Mucosa of descending colon (tissue), 3 donors: Measurements from ENCODE around the gene TELO2. TPM values are rescaled to one million over a fixed set of nuclear protein-coding genes. Genes with fewer than 3 reads are reported as not detected.
A peak's percentile ranks its signal among the peaks of the same experiment; 100 is the strongest.

Source experiments
- ATAC-seq: fragments of 200-7000 bp; cut with Tn5 transposase; one replicate; pipeline ENCODE4 v1.9.1; 2020; ENCODE audit warnings: mild to moderate bottlenecking, moderate library complexity
- DNase-seq, 3 donors: peaks; one replicate each; pipeline ENCODE4 v3.0.0-alpha.2; 2020
- H3K36me3 ChIP-seq: fragments of 200-600 bp; one replicate; pipeline ENCODE4 v1.8.0; 2021; ENCODE audit warnings: low read depth, mild to moderate bottlenecking
- H3K4me1 ChIP-seq: fragments of 200-600 bp; one replicate; pipeline ENCODE4 v1.8.0; 2021; ENCODE audit warnings: low read depth, mild to moderate bottlenecking
- H3K4me3 ChIP-seq: fragments of 200-600 bp; one replicate; pipeline ENCODE4 v1.8.0; 2021; ENCODE audit warnings: mild to moderate bottlenecking
- H3K9me3 ChIP-seq: fragments of 200-600 bp; one replicate; pipeline ENCODE4 v1.8.0; 2021; ENCODE audit warnings: mild to moderate bottlenecking
- CTCF ChIP-seq: fragments of 200-600 bp; IDR thresholded peaks from one replicate; pipeline ENCODE4 v1.8.0; 2022; ENCODE audit warnings: antibody characterized with exemption, mild to moderate bottlenecking
- intact Hi-C, 2 donors: fragments of 100-400 bp; cut with DNase I in 1 of 2; cut with micrococcal nuclease in 1 of 2; formaldehyde crosslinking; loops; one replicate each; pipeline versions ENCODE4 v1.11.0 to v1.11.1; 2022; cut with DNase I, micrococcal nuclease
- total RNA-seq, 3 donors: library from RNA; stranded (reverse); fragmentation: NEBNext Ultra II Directional in 2 of 3; extraction: Animal tissue kit (Norgen Biotek cat#: 25700) in 2 of 3; gene quantifications; one replicate each; pipeline versions ENCODE4 v1.2.1 to v1.2.4, GENCODE V29; 2021 to 2023
- donor health status: DM: no; HTN: no; CAD: no; lungs with moderate emphysema.
- donor health status: DM: no; HTN: no; CAD: no.
- donor health status: DM: no; HTN: yes; CAD: no.

Gene TELO2
- total RNA-seq, 3 donors from 2014 or later, result 32.2 to 41.6 (median 37.8) TPM

- ATAC-seq, result no peak
- no peak for TF ChIP-seq CTCF
- Histone ChIP-seq H3K4me1 (no peaks in the 10 kb centered on the region), H3K36me3 (no peaks in the 10 kb centered on the region), H3K4me3 (no peak overlapping the region), H3K9me3 (no peaks in the 10 kb centered on the region)
- DNase-seq, result no peak
- intact Hi-C loops, result no loop called here
Observed at GRCh38 chr16:1530349-1530882, 37.3 kb downstream of the TELO2 start.

GRCh38 chr16:1530883-1531637, 37.9 kb downstream of the TELO2 start:
- intact Hi-C loops, result no loop called here
- H3K4me3 ChIP-seq, result no peak overlapping the region
- H3K36me3 ChIP-seq, result no peaks in the 10 kb centered on the region
- DNase-seq, result peak in 1 of 3 donors; percentile 59
- TF ChIP-seq CTCF, result no peak
- H3K4me1 ChIP-seq, result no peaks in the 10 kb centered on the region
- peak; percentile 2 for ATAC-seq
- H3K9me3 ChIP-seq, result no peaks in the 10 kb centered on the region

- DNase-seq, result peak in 1 of 3 donors; percentile 50
- Histone ChIP-seq H3K9me3 (no peaks in the 10 kb centered on the region), H3K36me3 (no peaks in the 10 kb centered on the region), H3K4me1 (no peaks in the 10 kb centered on the region), H3K4me3 (no peak overlapping the region)
- no peak for ATAC-seq
- intact Hi-C loops, result no loop called here
- no peak for TF ChIP-seq CTCF
Observed at GRCh38 chr16:1531638-1531910, 38.4 kb downstream of the TELO2 start.

- H3K4me3 ChIP-seq, result no peak overlapping the region
- no peaks in the 10 kb centered on the region for H3K4me1 ChIP-seq
- H3K36me3 ChIP-seq, result no peaks in the 10 kb centered on the region
- no peak for TF ChIP-seq CTCF
- no peaks in the 10 kb centered on the region for H3K9me3 ChIP-seq
- peak in 1 of 3 donors; percentile 59 for DNase-seq
- intact Hi-C loops, result no loop called here
- ATAC-seq, result peak; percentile 16
Observed at GRCh38 chr16:1532081-1532760, 39.1 kb downstream of the TELO2 start.

- Histone ChIP-seq H3K4me3 (no peak overlapping the region), H3K9me3 (no peaks in the 10 kb centered on the region), H3K36me3 (no peaks in the 10 kb centered on the region), H3K4me1 (no peaks in the 10 kb centered on the region)
- no peak for TF ChIP-seq CTCF
- ATAC-seq (no peak), DNase-seq (peak in 1 of 3 donors; percentile 46)
- intact Hi-C loops, result no loop called here
Observed at GRCh38 chr16:1532771-1533170, 39.6 kb downstream of the TELO2 start.
